Activated T-cell treated with anti-CD3 and anti-CD28 coated beads for 4 hours (primary cell): ENCODE measurements around the gene GPR55.

Source experiments
- DNase-seq: peaks from one replicate; pipeline ENCODE4 v3.0.0-alpha.2; 2020

Gene GPR55

GRCh38 chr2:230933521-230934180 lies 8.6 kb upstream of the GPR55 start:
- DNase-seq, result no peak

DNA sequence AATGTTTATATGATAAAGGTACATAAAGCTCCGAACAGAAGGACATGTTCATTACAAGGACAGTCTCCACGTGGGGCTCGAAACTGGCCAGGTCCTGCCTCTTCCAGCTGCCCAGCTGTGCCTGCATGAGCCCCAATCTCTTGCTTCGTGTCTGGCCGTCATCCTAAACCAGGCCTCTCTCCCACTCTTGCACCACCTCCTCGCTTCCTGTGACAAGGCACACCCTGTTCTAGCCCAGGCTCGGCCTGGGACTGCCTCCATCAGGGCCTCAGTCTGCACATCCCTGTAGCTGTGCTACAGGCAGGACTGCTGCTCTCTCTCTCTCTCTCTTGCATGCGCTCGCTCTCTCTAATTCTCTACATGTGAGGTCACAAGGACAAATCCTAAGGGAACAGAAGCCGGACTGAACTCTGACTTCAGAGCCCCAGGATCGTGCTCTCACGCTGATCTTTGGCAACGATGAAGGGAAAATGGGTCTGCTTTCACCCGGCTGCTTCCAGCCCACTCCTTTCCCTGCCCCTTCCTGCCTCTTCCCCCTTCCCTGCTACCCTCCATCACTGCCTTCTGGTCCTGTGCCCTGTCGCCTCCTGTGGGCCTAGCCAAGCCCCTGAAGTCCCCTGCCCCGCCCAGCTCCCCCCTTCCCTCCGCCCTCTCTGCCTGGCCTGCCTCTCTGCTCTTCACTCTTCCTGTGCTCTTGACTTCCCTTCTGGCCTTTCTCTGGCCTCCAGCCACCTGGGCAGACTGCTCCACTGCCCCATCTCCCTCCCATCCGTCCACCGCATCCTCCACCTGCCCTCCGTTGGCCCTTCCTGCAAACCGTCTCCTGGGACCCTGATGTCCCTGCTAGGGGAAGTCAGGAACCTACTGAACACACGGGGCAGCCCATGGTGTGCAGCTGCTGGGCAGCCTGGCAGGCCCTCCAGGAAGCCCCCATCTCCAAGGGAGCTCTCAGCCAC lies 7.8 kb upstream of the GPR55 start:
- DNase-seq, result no peak

DNA sequence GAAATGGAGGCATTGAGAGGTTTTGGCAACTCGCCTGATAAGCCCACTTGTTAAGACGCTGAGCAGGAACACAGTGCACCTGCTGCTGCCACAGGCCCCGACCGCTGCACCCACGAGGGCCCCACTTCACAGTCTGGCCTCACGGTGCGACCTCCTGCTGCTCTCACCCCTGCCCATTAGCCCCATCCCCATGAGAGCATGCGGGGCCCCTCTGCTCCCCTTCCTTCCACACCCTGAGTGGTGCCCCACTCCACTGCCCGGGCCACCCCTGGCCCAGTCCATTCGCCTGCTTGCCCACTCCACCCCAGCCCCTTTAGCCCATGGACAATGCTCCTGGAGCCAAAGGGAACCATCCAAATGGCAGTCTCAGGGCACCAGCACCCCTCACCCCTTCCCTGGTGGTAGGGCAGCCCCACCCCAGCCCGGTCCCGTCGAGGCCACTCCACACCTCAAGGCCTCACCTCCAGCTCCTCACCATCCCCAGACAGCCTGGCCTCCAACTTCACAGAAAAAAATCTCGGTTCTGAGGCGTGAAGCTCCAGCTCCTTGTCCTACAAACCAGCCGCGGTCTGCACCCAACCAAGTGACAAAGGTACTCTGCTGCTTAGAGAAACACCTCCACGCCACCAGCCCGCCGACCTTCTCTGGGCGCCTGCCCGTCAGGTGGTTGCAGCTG lies 6.7 kb upstream of the GPR55 start:
- DNase-seq, result no peak

GRCh38 chr2:230930928-230931555 lies 6.0 kb upstream of the GPR55 start:
- DNase-seq, result no peak

DNA sequence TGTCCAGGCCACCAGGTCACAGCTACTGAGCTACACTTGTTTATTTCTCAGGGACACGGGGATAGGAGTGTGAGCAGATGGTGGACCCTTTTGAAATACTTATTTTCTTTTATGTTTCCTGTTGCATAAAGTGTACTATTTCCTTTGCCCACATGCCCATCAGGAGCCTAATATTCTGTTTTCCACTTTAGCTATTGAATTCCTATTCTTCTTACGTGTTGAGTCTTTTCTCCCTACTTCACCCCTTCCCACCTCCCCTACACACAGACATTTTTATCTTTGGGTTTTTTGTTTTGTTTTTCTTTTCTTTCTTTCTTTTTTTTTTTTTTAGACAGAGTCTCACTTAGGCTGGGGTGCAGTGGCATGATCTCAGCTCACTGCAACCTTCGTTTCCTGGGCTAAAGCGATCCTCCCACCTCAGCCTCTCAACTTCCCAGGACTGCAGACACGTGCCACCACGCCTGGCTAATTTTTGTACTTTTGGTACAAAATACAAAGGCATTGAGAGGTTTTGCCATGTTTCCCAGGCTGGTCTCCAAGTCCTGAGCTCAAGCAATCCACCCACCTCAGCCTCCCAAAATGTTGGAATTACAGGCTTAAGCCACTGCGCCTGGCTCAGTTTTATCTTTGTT lies 5.2 kb upstream of the GPR55 start:
- DNase-seq, result no peak

GRCh38 chr2:230929381-230930148 lies 4.5 kb upstream of the GPR55 start:
- no peak for DNase-seq

GRCh38 chr2:230928701-230929380 lies 3.8 kb upstream of the GPR55 start:
- no peak for DNase-seq

GRCh38 chr2:230927711-230928341 lies 2.8 kb upstream of the GPR55 start:
- DNase-seq, result no peak

DNA sequence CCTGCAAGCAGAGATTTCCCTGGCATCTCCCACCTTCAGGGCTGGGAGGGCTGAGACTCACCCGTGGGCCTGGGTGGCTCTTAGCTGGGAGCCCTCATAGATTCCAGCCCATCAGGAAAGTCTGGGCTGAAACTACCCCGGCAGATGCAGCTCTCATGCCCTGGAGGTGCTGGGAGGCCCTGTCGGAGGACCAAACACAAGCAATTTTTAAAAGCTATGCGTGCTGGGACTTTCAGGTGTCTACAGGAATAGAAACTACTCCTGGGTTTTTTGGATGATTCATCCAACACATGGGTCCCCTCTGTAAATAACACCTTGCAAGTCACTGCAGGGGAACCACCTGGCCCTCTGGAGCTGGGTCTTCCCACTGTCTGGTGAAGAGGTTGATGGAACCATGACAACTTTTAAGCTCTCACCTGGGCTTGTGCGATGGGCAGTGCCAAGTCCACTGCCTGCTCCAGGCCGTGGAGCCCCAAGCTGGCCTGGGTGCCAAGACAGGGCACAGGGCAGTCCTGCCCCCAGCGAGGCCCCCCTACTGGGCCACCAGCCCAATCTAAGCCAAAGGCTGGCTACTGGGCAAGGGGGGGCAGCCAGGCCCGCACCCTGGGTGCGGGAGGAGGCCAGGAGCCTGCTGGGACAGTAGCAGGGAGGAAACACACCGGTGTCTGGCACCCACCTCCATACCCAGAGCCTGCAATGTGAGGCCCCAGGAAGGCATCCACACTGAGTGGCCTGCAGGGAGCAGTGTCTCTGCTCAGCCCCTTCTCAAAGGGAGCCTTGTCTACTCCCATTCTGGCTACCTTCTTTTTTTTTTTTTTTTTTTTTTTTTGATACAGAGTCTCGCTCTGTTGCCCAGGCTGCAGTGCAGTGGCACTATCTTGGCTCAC lies 1.1 kb upstream of the GPR55 start:
- no peak for DNase-seq

GRCh38 chr2:230925443-230925878 lies 419 bp upstream of the GPR55 start:
- DNase-seq, result no peak

DNA sequence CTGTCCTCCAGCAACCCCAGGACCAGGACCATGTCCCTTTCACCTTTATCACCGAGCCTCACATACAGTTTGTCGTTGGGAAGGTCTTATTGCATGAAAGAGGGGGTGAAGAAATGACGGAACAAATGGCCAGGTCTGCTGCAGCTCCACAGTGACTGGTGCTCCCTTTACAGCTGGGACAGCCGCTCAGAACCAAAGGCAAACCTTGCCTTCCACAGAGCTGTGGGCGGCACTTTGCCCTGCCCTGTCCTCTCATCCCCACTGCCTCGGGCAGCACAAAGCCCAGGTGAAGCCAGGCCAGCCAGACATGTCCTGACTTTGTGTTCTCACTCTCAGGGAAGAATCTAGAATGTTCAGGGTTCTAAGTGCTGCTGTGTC lies 961 bp downstream of the GPR55 start:
- no peak for DNase-seq

GRCh38 chr2:230922951-230923717 lies 1.9 kb downstream of the GPR55 start:
- DNase-seq, result no peak

DNA sequence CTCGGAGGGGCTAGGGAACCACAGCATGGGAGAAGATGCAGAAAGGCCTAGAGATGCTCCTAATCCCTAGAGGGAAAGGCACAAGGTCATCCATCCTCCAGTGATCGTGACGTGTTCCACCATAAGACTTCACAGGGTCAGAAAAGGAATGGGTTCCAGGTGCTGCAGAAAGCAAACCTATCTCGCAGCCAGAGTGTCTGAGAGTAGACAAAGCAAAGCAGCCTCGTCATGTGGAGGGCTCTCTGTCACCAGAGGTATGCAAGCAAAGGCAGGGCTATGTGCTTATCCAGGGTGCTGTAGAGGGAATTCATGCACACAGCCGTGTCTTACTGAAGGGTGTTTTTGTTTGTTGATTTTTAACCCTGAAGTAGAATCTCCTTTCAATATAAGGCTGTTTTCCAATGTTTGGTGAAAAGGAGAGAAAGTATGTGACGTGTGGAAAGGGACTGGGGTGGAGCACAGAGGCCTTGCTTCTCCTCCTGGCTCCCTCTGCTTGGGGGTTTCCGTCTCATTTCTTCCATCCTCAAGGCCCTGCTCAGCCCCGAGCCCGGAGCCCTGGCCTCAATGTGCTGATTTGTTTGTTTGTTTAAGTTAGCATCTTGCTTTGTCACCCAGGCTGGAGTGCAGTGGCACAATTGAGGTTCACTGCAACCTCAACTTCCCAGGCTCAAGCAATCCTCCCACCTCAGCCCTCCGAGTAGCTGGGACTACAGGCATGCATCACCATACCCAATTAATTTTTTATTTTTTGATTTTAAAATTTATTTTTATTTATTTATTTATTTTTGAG lies 3.0 kb downstream of the GPR55 start:
- DNase-seq, result no peak

DNA sequence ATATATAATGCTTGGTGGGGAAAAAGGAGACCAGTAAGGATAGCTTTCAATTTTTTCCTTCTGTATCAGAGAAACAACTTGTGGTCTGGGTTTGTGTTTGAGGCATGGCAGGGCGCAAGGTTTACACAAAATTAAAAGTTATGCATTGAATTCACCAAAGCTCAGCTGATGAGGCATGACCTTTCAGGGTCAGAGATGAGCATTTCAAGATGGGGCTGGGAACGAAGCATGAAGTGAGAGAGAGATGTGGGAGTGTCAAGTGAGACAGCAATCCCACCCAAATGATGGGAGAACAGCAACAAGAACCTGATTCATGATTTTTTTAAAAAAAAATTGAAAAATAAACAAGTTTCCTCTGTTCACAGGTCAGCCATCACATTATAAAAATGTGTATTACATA lies 4.9 kb downstream of the GPR55 start:
- DNase-seq, result no peak

GRCh38 chr2:230919681-230920080 lies 5.4 kb downstream of the GPR55 start:
- no peak for DNase-seq

- DNase-seq, result no peak
Measured at GRCh38 chr2:230919240-230919639, 5.8 kb downstream of the GPR55 start.

DNA sequence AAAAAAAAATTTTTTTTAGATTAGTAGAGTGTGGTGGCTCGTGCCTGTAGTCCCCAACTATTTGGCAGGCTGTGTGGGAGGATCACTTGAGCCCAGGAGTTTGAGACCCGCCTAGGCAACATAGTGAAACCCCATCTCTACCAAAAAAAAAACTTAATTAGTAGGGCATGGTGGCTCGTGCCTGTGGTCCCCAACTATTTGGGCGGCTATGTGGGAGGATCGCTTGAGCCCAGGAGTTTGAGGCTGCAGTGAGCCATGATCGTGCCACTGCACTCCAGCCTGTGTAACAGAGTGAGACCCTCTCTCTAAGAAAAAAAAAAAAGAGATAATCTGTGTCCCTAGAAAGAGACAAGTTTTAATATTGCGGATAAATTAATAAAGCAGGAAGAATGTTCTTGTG lies 8.8 kb downstream of the GPR55 start:
- no peak for DNase-seq

DNA sequence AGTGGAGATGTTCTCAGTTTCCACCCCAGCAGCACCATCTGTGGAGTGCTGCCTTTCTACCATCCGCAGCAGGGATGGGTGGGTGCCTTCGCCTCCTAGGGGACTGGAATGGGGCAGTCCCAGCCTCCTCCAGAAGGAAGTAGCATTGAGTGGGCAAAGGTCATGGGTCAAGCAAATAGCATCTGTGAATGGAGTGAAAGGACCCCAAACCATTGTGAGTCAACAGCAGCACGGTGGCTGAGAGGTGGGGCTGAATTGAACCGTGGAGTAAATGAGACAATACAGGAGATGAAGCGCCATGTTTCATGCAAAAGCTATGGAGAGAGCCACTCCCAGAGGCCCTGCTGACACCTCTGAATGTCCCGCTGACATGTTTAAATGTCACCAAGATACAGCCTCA lies 9.7 kb downstream of the GPR55 start:
- DNase-seq, result no peak
